B cell (primary cell): Measurements from ENCODE around the gene SC5D. TPM values are rescaled to one million over a fixed set of nuclear protein-coding genes. Genes with fewer than 3 reads are reported as not detected.

Source experiments
- ATAC-seq: fragments of 200-7000 bp; cut with Tn5 transposase; one replicate; pipeline ENCODE4 v1.10.0; 2021; ENCODE audit warnings: low read depth, mild to moderate bottlenecking, moderate number of reproducible peaks, moderate library complexity
- CTCF ChIA-PET: fragments of 350-600 bp; sonication (Branson Sonifier 250); formaldehyde crosslinking; loops from one replicate; lab custom pipeline; 2021; ENCODE audit warnings: antibody characterized with exemption, inconsistent platforms; lab: Charles Lee
- POLR2A ChIA-PET: fragments of 350-600 bp; sonication (Branson Sonifier 250); formaldehyde crosslinking; loops from one replicate; lab custom pipeline; 2021; ENCODE audit warnings: antibody characterized with exemption; lab: Charles Lee
- DNase-seq: peaks from one replicate; pipeline ENCODE4 v3.0.0; 2013
- H2AFZ ChIP-seq: 2 replicates; pipeline ENCODE4 v1.6.1; 2012; ENCODE audit warnings: mild to moderate bottlenecking, low read depth, low read length; ENCODE audit not compliant: insufficient read depth, poor library complexity, severe bottlenecking
- H3K27ac ChIP-seq, 2 donors: 1 replicate in 1 of 2; 2 replicates in 1 of 2; pipeline ENCODE4 v1.5.1; 2012 to 2013; ENCODE audit warnings: low read length in 2 of 2, mild to moderate bottlenecking in 2 of 2, moderate library complexity in 1 of 2
- H3K27me3 ChIP-seq, 4 experiments: fragments of 200-600 bp in 1 of 4; sonication (generic) in 1 of 4; replicated peaks in 1 of 4; 1 replicate in 2 of 4; 2 replicates in 2 of 4; pipeline versions ENCODE4 v1.6.1 to v1.7.0; 2013 to 2016; ENCODE audit warnings: low read length in 3 of 4, mild to moderate bottlenecking in 2 of 4, mixed read lengths in 1 of 4, moderate library complexity in 1 of 4; ENCODE audit not compliant: insufficient read depth in 4 of 4, control insufficient read depth in 3 of 4; ENCODE audit errors: control extremely low read depth in 1 of 4
- H3K36me3 ChIP-seq, 2 experiments: replicated peaks in 1 of 2; 1 replicate in 1 of 2; 2 replicates in 1 of 2; pipeline versions ENCODE4 v1.6.1 to v1.7.1; 2013; ENCODE audit warnings: low read length in 1 of 2; ENCODE audit not compliant: insufficient read depth in 2 of 2, control insufficient read depth in 1 of 2; ENCODE audit errors: control extremely low read depth in 1 of 2, extremely low read depth in 1 of 2
- H3K4me1 ChIP-seq, 2 donors: fragments of 200-600 bp in 1 of 2; sonication (generic) in 1 of 2; 1 replicate in 1 of 2; 2 replicates in 1 of 2; pipeline versions ENCODE4 v1.5.1 to v1.6.1; 2013 to 2017; ENCODE audit warnings: low read length in 2 of 2; ENCODE audit not compliant: control insufficient read depth in 2 of 2, insufficient read depth in 2 of 2
- H3K4me2 ChIP-seq: replicated peaks from 2 replicates; pipeline ENCODE3; 2012; ENCODE audit warnings: mild to moderate bottlenecking, low read depth, low read length; ENCODE audit not compliant: poor library complexity, severe bottlenecking
- H3K4me3 ChIP-seq, 5 experiments: fragments of 200-600 bp in 1 of 5; sonication (generic) in 1 of 5; 1 replicate in 3 of 5; 2 replicates in 2 of 5; pipeline versions ENCODE4 v1.5.1 to v1.7.0; 2011 to 2016; ENCODE audit warnings: low read length in 4 of 5, mild to moderate bottlenecking in 4 of 5, low read depth in 2 of 5, control low read depth in 1 of 5, moderate library complexity in 1 of 5; ENCODE audit not compliant: insufficient read depth in 1 of 5; ENCODE audit errors: control extremely low read depth in 1 of 5, extremely low read depth in 1 of 5
- H3K79me2 ChIP-seq: fragments of 200-600 bp; sonication (generic); one replicate; pipeline ENCODE4 v1.6.0; 2016; ENCODE audit warnings: low read length; ENCODE audit not compliant: control insufficient read depth, insufficient read depth
- H3K9ac ChIP-seq: fragments of 200-600 bp; sonication (generic); 2 replicates; pipeline ENCODE4 v1.6.1; 2017; ENCODE audit warnings: mild to moderate bottlenecking, low read length, moderate library complexity
- H3K9me3 ChIP-seq, 3 donors: one replicate each; pipeline versions ENCODE4 v1.6.1 to v1.7.1; 2013; ENCODE audit warnings: low read length in 2 of 3; ENCODE audit not compliant: control insufficient read depth in 2 of 3, insufficient read depth in 1 of 3; ENCODE audit errors: control extremely low read depth in 1 of 3
- H4K20me1 ChIP-seq: 2 replicates; pipeline ENCODE4 v1.6.0; 2012; ENCODE audit warnings: mild to moderate bottlenecking, low read length; ENCODE audit not compliant: insufficient read depth, control insufficient read depth, poor library complexity, severe bottlenecking
- H3K27ac Mint-ChIP-seq: one replicate; pipeline ENCODE4 v1.8.0; 2021; ENCODE audit warnings: mixed read lengths
- H3K27me3 Mint-ChIP-seq: one replicate; pipeline ENCODE4 v1.8.0; 2021; ENCODE audit warnings: mixed read lengths
- H3K4me1 Mint-ChIP-seq: one replicate; pipeline ENCODE4 v1.8.0; 2021; ENCODE audit warnings: mixed read lengths
- H3K4me3 Mint-ChIP-seq: one replicate; pipeline ENCODE4 v1.8.0; 2021; ENCODE audit warnings: mixed read lengths
- H3K9me3 Mint-ChIP-seq: one replicate; pipeline ENCODE4 v1.8.0; 2022; ENCODE audit warnings: mixed read lengths; ENCODE audit not compliant: insufficient read depth
- CTCF ChIP-seq: fragments of 200-600 bp; IDR thresholded peaks from one replicate; pipeline ENCODE4 v1.8.0; 2022; ENCODE audit warnings: antibody characterized with exemption, mild to moderate bottlenecking
- EZH2 ChIP-seq: IDR thresholded peaks from 2 replicates; pipeline ENCODE4 v1.6.1; 2012; ENCODE audit warnings: borderline replicate concordance, low read depth, mild to moderate bottlenecking, moderate library complexity, low read length; ENCODE audit not compliant: insufficient read depth, poor library complexity, severe bottlenecking
- WGBS: methylation state at CpG from one replicate; pipeline ENCODE4 v1.1.5; 2013; ENCODE audit warnings: missing lambda C conversion rate; ENCODE audit not compliant: insufficient coverage; 5-methylcytosine and 5-hydroxymethylcytosine counted together
- intact Hi-C: fragments of 100-400 bp; cut with micrococcal nuclease; formaldehyde crosslinking; loops from one replicate; pipeline ENCODE4 v1.10.0; 2022
- polyA plus RNA-seq: library from polyadenylated mRNA; depleted of rRNA; stranded (reverse); fragments of >200 nt; gene quantifications from 2 replicates; pipeline ENCODE4 v1.2.3, GENCODE V29; 2012
- total RNA-seq, 2 donors: library from RNA; stranded (reverse); fragments of 120-200 nt in 1 of 2; gene quantifications; 1 replicate in 1 of 2; 2 replicates in 1 of 2; pipeline versions ENCODE4 v1.2.3 to v1.2.4, GENCODE V29; 2013 to 2022

Gene SC5D
- total and polyA plus RNA-seq, 2 donors (not counting 1 experiment from before 2014, with no cell fraction given): 15.2 to 54.8 TPM

DNA sequence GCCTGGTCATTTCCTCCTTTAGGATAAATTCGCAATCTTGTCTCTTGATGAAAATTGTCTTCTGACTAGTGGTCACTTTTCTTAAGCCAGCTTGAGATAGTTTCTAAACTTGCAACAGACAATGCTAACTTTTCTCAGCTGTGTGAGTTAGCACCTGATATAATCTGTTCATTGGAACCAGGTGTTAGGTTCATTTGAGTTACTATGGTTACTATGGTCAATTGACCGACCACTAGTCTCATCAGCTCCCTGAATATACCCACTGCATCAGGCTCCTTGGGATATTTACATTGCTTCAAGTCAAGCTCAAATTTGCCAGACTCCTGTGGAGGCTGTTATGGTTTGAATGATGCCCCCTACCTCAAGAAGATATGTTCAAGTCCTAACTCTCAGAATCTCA, 54.5 kb downstream of the SC5D start:
- Mint-ChIP-seq H3K9me3 (no peaks in the 10 kb centered on the region), H3K4me3 (no peak overlapping the region), H3K27me3 (no peaks in the 10 kb centered on the region), H3K4me1 (peaks cover 2% of the 10 kb centered on the region), H3K27ac (no peak overlapping the region)
- TF ChIP-seq CTCF (no peak), EZH2 (no peak)
- no peaks in the 10 kb centered on the region for H3K36me3 ChIP-seq
- intact Hi-C loops: no loop called here
- H3K4me2 ChIP-seq: no peak overlapping the region
- ATAC-seq (no peak), DNase-seq (no peak)
- H3K9ac ChIP-seq: no peak overlapping the region
- ChIA-PET POLR2A (no interaction called here), CTCF (no interaction called here)
- H3K4me1 ChIP-seq: peaks cover 0 to 2% of the 10 kb centered on the region in 2 donors
- H2AFZ ChIP-seq: no peak overlapping the region
- 100% methylated on average over 1 of the region's 2 CpGs for WGBS
- H3K4me3 ChIP-seq: no peak overlapping the region
- H3K9me3 ChIP-seq: no peaks in the 10 kb centered on the region
- no peaks in the 10 kb centered on the region for H3K79me2 ChIP-seq
- H3K27ac ChIP-seq: no peak overlapping the region
- peaks cover 0 to 3% (median 0%) of the 10 kb centered on the region in 4 experiments for H3K27me3 ChIP-seq
- H4K20me1 ChIP-seq: no peaks in the 10 kb centered on the region

DNA sequence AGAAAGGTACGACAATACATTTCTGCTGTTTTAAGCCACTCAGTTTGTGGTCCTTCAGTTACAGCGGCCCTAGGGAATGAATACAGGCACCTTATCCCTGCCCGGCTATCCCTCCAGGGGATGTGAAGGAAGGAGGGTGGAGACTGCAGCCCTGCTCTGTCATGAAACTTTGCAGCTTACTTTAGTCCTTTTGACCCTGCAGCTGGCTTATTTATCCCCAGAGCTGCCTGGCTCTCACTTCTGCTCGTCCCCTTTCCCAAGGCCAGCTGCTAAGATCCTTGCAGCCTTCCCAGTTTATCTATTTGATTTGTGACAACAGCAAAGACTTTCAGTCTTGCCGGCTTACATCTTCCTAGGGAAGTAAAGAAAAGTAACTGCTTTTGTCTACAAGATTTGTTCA, 55.2 kb downstream of the SC5D start:
- intact Hi-C loops: no loop called here
- CTCF ChIA-PET: no interaction called here
- H3K4me3 Mint-ChIP-seq: no peak overlapping the region
- Histone ChIP-seq H3K36me3 (no peaks in the 10 kb centered on the region), H3K27me3 (peaks cover 0 to 3% (median 0%) of the 10 kb centered on the region in 4 experiments), H3K4me2 (no peak overlapping the region), H3K4me1 (peaks cover 0 to 2% of the 10 kb centered on the region in 2 donors), H2AFZ (no peak overlapping the region), H3K9ac (no peak overlapping the region), H3K4me3 (no peak overlapping the region), H3K27ac (no peak overlapping the region), H4K20me1 (no peaks in the 10 kb centered on the region), H3K9me3 (no peaks in the 10 kb centered on the region), H3K79me2 (no peaks in the 10 kb centered on the region)
- TF ChIP-seq CTCF (no peak), EZH2 (no peak)
- no peaks in the 10 kb centered on the region for H3K27me3 Mint-ChIP-seq
- WGBS: 100% methylated on average over 4 of the region's 5 CpGs
- H3K27ac Mint-ChIP-seq: no peak overlapping the region
- peaks cover 2% of the 10 kb centered on the region for H3K4me1 Mint-ChIP-seq
- ATAC-seq (no peak), DNase-seq (no peak)
- POLR2A ChIA-PET: no interaction called here
- no peaks in the 10 kb centered on the region for H3K9me3 Mint-ChIP-seq
